NT2/D1 (cell line): ENCODE data around the gene TMEM203.

ENCODE experiments used
- DNase-seq: peaks from one replicate; pipeline ENCODE4 v3.0.0-alpha.2; 2011; ENCODE audit warnings: low read depth, low spot score
- H3K27me3 ChIP-seq: 2 replicates; pipeline ENCODE4 v1.6.0; 2011; ENCODE audit warnings: mild to moderate bottlenecking; ENCODE audit not compliant: insufficient read length, insufficient read depth
- H3K36me3 ChIP-seq: 2 replicates; pipeline ENCODE4 v1.6.1; 2011; ENCODE audit warnings: mild to moderate bottlenecking, low read length, mixed read lengths; ENCODE audit not compliant: insufficient read depth, insufficient read length
- H3K4me1 ChIP-seq: 2 replicates; pipeline ENCODE4 v1.5.1; 2011; ENCODE audit not compliant: insufficient read depth, insufficient read length
- H3K4me3 ChIP-seq: 2 replicates; pipeline ENCODE4 v1.5.1; 2011; ENCODE audit warnings: low read depth; ENCODE audit not compliant: insufficient read length
- H3K9ac ChIP-seq: 2 replicates; pipeline ENCODE4 v1.6.0; 2011; ENCODE audit warnings: low read depth; ENCODE audit not compliant: insufficient read length
- H3K9me3 ChIP-seq: 2 replicates; pipeline ENCODE4 v1.5.1; 2011; ENCODE audit warnings: mild to moderate bottlenecking, low read length; ENCODE audit not compliant: insufficient read depth
- SUZ12 ChIP-seq: IDR thresholded peaks from 2 replicates; pipeline ENCODE4 v1.6.1; 2011; ENCODE audit not compliant: insufficient read length, insufficient read depth; ENCODE audit errors: extremely low read depth
- YY1 ChIP-seq: IDR thresholded peaks from 2 replicates; pipeline ENCODE4 v1.6.1; 2011; ENCODE audit not compliant: insufficient read length, insufficient read depth
- ZNF274 ChIP-seq: IDR thresholded peaks from 2 replicates; pipeline ENCODE4 v1.6.1; 2011; ENCODE audit warnings: mild to moderate bottlenecking, low read depth, low read length

Gene TMEM203

DNA sequence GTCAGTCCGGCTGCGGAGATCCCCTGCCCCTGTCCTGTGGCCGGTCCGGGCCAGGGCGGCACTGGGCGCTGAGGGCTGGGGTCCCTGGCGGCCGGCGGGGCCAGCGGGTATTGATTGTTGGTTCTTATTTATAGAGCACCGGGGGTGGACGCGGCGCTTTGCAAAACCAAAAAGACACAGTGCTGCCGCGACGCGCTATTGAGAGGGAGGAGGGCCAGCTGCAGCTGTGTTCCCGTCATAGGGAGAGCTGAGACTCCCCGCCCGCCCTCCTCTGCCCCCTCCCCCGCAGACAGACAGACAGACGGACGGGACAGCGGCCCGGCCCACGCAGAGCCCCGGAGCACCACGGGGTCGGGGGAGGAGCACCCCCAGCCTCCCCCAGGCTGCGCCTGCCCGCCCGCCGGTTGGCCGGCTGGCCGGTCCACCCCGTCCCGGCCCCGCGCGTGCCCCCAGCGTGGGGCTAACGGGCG lies 38.1 kb downstream of the TMEM203 start:
- peak overlapping the region; percentile 4 for H3K4me3 ChIP-seq

DNA sequence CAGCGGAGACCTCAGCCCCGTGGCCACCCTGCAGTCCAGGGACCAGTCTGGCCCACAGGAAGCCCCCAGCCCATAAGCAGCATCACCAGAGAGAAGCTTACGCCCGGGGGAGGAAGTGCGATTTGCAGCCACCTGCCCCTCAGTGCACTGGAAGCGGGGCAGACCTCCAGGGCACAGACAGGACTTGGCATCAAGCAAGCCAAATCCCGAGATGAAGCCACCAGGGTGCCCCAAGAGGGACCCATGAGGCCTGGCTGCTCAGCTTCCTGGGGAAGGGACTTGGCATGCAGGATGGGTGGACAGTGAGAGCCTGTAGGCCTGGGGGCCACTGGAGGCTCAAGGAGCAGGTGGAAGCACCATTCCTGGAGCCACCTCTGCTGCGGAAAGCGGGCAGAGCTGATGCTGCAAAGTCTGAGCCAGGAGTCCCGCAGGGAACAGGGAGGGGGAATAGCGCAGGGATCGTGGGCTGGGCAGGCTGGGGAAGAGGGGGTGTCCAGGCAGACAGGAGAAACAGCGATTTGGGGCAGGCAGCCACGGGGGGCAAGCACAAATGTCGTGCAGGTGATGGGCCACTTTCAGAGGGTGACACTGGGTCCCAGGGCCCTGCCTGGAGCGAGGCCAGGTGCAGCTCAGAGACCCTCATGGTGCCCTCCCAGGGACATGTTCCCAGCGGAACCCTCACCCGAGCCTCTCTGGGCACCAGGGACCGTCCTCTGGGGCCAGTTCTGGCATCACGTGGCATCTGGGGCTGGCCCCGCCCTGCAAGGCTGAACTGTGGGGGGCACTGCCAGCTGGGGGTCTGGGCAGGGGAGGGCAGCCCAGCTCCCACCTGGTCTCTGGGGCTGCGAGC lies 38.8 kb downstream of the TMEM203 start:
- no peak for DNase-seq
- no peaks in the 10 kb centered on the region for H3K36me3 ChIP-seq
- H3K4me1 ChIP-seq: peaks cover 36% of the 10 kb centered on the region
- no peak overlapping the region for H3K4me3 ChIP-seq
- H3K9ac ChIP-seq: peak overlapping the region; percentile 21
- no peaks in the 10 kb centered on the region for H3K9me3 ChIP-seq
- H3K27me3 ChIP-seq: peaks cover 98% of the 10 kb centered on the region
- TF ChIP-seq YY1 (no peak), ZNF274 (no peak), SUZ12 (no peak)

More for the DNA sequence above, 38.1 kb downstream of the TMEM203 start:
- peaks cover 95% of the 10 kb centered on the region for H3K27me3 ChIP-seq
- peaks cover 36% of the 10 kb centered on the region for H3K4me1 ChIP-seq
- peak overlapping the region; percentile 79 for H3K9ac ChIP-seq
- H3K36me3 ChIP-seq: no peaks in the 10 kb centered on the region
- no peak for DNase-seq
- H3K9me3 ChIP-seq: no peaks in the 10 kb centered on the region
- TF ChIP-seq ZNF274 (no peak), YY1 (no peak), SUZ12 (no peak)

DNA sequence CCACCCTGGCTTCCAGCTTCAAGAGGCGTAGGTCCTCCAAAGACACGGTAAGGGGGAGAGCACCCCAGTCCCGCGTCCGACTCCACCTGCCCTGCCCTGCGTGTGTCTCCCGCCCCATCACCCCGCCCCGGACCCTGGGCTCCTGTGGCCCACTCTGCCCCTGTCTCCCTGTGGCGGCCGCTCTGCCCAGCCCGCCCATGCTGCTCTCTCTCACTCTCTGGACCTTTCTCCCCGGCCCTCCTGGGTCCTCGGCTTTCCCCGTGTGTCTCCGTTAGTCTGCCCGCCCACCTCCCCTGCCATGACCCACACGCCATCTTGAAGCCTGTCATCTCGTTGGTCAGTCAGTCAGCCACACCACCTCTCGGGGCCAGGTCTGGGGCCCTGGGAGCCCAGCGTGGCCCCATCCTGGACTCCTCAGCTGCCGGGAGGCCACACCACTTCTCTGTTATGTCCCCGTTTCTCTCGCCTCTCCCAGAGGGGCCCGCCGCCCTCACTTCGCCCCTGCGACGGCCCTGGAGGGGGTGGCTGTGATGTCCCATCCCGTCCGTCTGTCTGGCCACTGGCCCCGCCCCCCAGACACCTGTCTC lies 40.1 kb downstream of the TMEM203 start:
- no peak for DNase-seq
- Histone ChIP-seq H3K4me3 (no peak overlapping the region), H3K4me1 (peaks cover 28% of the 10 kb centered on the region), H3K9ac (no peak overlapping the region), H3K9me3 (no peaks in the 10 kb centered on the region), H3K27me3 (peaks cover 96% of the 10 kb centered on the region), H3K36me3 (no peaks in the 10 kb centered on the region)
- TF ChIP-seq YY1: no peak

DNA sequence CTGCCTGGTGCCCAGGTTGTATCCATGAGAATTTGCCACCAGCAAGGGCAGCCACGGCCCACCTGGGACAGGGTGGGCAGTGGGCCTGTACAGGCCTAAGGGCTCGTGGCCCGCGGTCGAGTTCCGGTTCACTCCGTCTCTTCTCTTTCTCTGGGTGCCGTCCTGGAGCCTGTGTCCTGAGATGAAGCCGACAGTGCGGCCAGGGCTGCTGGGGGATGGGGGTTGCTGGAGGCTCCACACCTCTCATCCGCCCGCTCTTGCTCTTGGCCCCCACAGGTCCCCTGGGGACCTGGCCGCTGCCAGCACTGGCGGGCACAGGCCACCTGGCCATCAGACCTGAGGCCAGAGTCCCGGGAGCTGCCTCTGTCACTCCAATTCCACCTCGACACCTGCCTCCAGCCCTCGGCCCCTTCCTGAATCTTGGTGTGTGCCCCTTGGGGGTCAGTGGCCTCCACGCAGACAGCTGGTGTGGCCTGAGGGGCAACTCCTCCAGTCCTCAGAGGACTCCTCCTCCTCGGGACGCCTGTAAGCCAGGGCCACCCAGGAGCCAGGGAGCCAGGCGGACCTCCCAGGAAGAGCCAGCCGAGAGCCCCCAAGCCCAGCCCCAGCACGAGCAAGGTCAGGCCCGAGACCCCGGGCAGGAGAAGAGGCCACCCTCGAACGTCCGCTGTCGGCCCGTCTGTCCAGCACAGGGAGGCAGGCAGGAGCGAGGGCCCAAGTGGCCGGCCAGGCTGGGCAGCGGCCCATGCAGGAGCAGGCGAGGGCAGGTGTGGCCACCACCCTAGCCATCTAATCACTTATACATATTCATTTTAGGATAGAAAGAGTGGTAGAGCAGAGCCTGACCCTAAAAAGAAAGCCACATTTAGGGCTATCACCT lies 40.8 kb downstream of the TMEM203 start:
- no peaks in the 10 kb centered on the region for H3K9me3 ChIP-seq
- peaks cover 27% of the 10 kb centered on the region for H3K4me1 ChIP-seq
- no peaks in the 10 kb centered on the region for H3K36me3 ChIP-seq
- H3K27me3 ChIP-seq: peaks cover 96% of the 10 kb centered on the region
- no peak overlapping the region for H3K4me3 ChIP-seq
- H3K9ac ChIP-seq: peak overlapping the region; percentile 32
- TF ChIP-seq YY1 (no peak), ZNF274 (no peak), SUZ12 (no peak)
- no peak for DNase-seq

DNA sequence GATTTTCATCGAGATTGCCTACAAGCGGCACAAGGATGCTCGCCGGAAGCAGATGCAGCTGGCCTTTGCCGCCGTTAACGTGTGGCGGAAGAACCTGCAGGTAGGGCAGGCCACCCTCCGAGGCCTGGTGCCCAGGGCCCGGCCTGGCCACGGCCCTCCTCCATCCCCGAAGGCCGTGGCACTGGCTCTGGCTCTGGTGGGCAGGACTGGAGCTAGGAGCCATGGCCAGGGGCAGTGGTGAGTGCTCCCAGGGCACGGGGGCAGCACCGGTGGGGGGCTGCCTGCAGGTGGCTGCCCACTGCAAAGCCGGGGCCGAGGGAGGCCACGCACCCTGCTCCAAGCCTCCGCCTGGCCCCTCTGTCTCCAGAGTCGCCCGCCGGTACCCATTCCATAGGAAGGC lies 41.6 kb downstream of the TMEM203 start:
- H3K36me3 ChIP-seq: no peaks in the 10 kb centered on the region
- TF ChIP-seq YY1: no peak
- TF ChIP-seq ZNF274: no peak
- DNase-seq: no peak
- peak overlapping the region; percentile 32 for H3K9ac ChIP-seq
- H3K4me3 ChIP-seq: no peak overlapping the region
- peaks cover 26% of the 10 kb centered on the region for H3K4me1 ChIP-seq
- peaks cover 96% of the 10 kb centered on the region for H3K27me3 ChIP-seq
- no peaks in the 10 kb centered on the region for H3K9me3 ChIP-seq

DNA sequence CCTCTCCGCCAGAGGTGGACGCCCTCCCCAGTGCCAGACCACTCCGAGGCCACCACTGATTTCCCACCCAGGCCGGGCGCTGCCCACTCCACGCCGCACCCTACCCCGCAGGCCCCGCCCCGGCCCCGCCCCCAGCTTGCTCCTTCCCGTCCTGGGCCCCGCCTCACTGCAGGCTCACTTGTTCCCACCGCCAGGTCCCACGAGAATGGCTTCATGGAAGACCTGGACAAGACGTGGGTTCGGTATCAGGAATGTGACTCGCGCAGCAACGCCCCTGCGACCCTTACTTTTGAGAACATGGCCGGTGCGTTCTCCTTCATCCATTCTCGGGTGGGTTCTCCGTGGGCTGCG lies 42.1 kb downstream of the TMEM203 start:
- no peak for DNase-seq
- H3K9ac ChIP-seq: peak overlapping the region; percentile 74
- H3K4me3 ChIP-seq: peak overlapping the region; percentile 55
- peaks cover 96% of the 10 kb centered on the region for H3K27me3 ChIP-seq
- H3K36me3 ChIP-seq: no peaks in the 10 kb centered on the region
- H3K9me3 ChIP-seq: no peaks in the 10 kb centered on the region
- TF ChIP-seq SUZ12 (no peak), ZNF274 (no peak), YY1 (no peak)
- peaks cover 26% of the 10 kb centered on the region for H3K4me1 ChIP-seq
